Left forelimb (tissue), 1 donor: ENCODE results near the gene CACNA2D1.

Experiments used
- DNase-seq: peaks from one replicate; pipeline ENCODE4 v3.0.0-alpha.2; 2018; ENCODE audit warnings: low spot score

The CACNA2D1 gene

DNA sequence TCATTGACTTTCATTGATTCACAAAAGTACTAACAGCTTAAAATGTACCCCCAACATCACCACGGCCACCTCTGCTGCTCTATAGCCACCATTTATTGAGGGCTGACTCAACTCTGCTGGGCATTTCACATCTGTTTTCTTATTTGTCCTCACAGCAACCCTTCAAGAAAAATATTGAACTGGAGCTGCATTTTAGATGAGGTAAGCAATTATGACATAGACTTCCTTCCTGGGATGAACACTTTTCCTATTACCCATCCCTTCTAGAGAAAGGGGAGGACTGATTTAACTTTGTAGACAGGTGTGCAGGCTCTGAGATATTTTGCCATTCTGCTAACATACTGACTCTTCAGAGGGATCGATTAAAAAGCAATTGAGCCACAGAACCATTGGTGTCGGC lies 217.4 kb downstream of the CACNA2D1 start:
- DNase-seq: no peak

DNA sequence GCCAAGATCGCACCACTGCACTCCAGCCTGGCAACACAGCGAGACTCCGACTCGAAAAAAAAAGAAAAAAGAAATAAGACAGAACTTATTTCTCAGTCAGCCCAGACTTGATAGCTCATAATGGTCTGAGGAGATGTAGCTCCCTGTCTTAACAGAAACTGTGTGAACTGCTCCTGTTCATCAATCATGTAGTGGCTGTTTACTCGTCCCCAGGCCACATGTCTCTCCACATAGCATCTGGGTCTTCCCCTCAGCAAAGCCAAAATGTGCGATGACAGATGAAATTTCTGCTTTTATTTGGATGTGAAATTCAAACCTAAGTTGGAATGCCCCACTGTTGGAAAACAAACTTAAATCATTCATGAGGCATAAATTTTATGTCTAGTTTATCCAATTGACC lies 219.0 kb downstream of the CACNA2D1 start:
- no peak for DNase-seq

- DNase-seq: no peak
These were observed 220.0 kb downstream of the CACNA2D1 start for GRCh38 chr7:82223580-82223979.

GRCh38 chr7:82221152-82221674 lies 222.4 kb downstream of the CACNA2D1 start:
- DNase-seq: no peak

- no peak for DNase-seq
These were observed 231.1 kb downstream of the CACNA2D1 start for GRCh38 chr7:82212466-82212865.

DNA sequence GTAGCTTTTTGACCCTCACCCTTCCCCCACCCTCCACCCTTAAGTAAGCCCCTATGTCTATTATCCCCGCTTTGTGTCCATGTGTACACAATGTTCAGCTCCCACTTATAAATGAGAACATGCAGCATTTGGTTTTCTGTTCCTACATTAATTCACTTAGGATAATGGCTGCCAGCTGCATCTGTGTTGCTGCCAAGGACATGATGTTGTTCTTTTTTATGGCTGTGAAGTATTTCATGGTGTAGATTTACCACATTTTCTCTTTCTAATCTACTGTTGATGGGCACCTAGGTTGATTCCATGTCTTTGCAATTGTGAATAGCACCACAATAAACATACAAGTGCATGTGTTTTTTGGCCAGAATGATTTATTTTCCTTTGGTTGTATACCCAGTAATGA lies 232.2 kb downstream of the CACNA2D1 start:
- DNase-seq: no peak

GRCh38 chr7:82210416-82211184 lies 233.0 kb downstream of the CACNA2D1 start:
- no peak for DNase-seq

DNA sequence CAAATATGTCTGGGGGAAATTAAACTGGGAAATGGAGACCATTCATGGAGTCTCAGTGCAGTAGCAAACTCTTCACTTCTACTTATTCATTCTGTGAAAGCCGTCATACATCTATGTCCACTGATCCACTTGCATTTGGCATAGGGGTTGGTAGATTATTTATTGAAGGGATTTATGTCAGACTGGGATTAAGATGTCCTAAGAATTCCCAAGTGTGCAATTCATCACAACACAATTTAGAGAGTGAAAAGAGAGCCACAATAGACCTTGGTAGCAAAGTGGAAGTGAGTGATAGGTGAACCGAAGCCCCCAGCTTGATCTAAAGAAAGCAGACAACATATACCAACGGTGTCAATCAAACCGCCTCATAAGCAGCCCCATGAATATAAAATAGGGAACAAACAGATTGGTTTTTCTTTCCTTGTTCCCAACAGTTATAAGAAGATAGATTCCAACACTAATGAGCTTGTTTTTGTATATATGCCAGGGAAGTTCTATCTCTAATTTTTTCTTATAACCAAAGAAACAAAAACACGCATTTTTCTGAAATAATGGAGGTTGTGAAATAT lies 234.3 kb downstream of the CACNA2D1 start:
- DNase-seq: no peak

GRCh38 chr7:82204694-82205093 lies 238.9 kb downstream of the CACNA2D1 start:
- DNase-seq: no peak

- DNase-seq: no peak
These were observed 240.6 kb downstream of the CACNA2D1 start for GRCh38 chr7:82202965-82203364.

DNA sequence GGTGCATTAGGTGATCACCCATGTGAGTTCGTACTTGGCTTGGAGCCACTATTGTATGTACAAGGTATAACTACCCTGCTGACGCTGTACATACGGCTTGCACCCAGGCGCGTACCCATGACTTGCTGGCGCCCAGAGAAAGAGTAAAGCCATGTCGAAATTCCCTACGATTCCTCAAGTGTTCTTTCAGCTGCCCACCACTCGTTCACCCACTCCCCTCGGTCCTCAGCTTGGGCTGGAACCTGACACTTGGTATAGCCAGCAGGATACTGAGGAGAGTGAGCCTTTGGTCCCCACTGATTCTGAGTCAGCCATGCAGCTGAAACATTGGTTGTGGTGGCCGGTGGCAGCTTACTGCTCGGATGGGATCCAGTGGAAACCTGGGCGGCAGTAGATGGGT lies 241.5 kb downstream of the CACNA2D1 start:
- DNase-seq: no peak

GRCh38 chr7:82200601-82201000 lies 243.0 kb downstream of the CACNA2D1 start:
- no peak for DNase-seq

DNA sequence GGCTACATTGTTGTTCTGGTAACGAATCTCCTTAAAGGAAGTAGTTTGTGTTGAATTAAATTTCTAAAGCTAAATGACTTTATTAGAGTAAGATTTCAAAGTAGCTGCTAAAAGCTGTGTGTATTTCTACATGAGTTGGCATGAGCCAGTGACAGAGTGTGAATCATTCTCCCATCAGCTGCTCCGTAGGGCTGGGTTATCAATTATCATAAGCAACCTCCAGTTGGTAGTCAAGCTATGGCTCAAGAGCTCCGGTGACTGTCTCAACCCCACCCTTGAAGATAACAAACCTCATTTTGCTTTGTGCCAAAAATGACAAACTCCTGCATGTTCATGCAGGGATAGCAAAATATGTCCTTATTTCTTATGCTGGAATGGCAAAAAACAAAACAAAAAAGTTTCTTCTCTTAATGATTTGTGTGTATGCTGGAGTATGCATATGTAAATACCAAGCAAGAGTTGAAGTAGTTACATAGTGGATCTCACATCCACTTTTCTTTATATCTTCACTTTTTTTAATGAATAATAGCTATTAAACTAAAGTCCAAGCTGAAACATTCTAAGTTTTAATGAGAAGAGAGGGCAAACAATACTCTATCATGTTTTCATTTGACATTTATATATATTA lies 249.4 kb downstream of the CACNA2D1 start:
- DNase-seq: no peak

GRCh38 chr7:82188636-82189035 lies 254.9 kb downstream of the CACNA2D1 start:
- DNase-seq: no peak

DNA sequence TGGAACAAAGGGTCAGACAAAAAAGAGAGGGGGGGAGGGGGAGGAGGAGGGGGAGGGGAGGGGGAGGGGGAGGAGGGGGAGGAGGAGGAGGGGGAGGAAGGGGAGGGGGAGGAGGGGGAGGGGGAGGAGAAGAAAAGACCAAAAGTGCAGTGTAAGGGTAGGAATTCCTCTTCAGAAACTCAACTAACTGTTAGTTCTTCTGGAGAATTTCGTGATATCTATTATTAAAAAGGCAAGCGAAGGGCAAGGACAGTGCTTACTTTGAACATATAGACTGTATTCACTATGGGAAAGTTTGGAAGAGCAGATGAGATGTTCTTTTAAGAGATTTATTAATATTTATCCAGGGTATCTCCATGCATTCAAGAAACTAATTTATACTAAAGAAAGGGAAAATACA lies 258.1 kb downstream of the CACNA2D1 start:
- no peak for DNase-seq

DNA sequence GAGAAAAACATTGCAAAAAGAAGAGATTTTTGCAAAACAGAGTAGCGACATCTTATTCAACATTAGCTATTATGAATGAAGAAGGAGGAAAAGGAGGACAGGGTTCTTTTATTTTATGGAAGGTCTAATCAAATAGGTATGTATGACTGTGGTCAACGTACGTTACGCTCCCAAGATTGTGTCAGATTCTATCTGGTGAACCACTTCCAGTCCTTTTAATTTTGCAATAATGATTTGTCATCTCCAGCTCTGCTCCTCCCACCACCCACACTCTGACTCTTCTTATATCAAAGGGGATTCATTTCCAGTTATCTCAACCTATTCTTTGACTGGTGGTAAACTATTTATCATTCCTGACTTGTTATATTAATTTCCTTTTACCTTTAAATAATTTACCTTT lies 259.9 kb downstream of the CACNA2D1 start:
- no peak for DNase-seq

GRCh38 chr7:82179311-82179710 lies 264.3 kb downstream of the CACNA2D1 start:
- DNase-seq: no peak

DNA sequence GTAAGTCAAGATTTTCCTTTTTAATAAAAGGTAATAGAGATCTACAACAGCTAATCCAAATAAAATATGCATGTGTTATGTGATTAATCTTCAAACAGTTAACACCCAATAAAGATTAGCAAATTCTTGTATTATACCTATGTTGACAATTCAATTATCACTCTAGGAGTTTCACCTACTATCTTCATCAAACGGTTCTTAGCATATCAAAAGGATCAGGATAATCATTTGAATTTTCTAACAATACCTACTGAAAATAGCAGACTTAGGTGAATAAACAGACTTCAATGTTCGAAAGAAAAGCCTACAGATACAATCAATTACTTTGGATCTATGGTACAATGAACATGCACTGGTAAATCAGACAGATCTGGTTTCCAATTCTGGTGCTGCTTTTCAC lies 268.3 kb downstream of the CACNA2D1 start:
- DNase-seq: no peak

DNA sequence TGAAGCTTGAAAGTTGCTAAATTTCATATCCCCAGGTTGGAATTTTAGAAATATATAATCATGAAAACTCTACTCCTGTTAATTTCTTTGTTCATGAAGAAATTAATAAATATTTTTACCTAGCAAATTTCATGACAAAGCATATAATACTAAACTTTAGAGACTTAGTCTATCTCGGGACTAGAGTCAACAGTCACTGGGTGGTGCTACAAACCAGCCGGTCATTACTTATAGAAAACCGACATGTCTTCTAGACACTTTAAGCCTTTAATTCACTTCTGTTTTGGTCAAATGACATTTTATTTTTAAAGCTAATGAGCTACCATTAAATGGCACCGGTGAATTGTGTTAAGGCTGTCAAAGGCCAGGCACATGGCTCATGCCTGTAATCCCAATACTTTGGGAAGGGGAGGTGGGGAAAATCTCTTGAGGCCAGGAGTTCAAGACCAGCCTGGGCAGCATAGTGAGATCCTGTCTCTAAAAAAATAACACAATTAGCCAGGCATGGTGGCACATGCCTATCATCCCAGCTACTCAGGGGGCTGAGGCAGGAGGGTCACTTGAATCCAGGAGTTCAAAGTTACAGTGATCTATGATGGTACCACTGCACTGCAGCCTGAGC lies 270.1 kb downstream of the CACNA2D1 start:
- DNase-seq: no peak

GRCh38 chr7:82172881-82173280 lies 270.7 kb downstream of the CACNA2D1 start:
- DNase-seq: no peak

DNA sequence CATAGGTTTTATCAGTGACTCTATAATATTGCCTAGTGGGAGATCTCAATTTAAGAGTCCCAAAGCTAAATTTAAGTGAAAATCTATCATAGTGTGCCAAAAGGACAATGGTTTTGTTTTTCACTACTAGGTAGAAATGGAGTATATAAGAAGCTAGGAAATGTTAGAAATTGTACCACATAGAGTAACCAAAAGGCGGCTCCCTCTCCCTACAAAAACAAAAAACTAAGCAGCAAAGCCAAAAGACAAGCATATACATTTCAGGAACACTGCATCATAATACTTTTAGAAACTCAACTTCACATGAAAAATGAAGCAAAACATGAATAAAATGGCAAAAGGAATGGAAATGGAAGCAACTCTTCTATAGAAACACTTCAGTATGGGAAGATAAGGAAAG lies 271.6 kb downstream of the CACNA2D1 start:
- DNase-seq: no peak

DNA sequence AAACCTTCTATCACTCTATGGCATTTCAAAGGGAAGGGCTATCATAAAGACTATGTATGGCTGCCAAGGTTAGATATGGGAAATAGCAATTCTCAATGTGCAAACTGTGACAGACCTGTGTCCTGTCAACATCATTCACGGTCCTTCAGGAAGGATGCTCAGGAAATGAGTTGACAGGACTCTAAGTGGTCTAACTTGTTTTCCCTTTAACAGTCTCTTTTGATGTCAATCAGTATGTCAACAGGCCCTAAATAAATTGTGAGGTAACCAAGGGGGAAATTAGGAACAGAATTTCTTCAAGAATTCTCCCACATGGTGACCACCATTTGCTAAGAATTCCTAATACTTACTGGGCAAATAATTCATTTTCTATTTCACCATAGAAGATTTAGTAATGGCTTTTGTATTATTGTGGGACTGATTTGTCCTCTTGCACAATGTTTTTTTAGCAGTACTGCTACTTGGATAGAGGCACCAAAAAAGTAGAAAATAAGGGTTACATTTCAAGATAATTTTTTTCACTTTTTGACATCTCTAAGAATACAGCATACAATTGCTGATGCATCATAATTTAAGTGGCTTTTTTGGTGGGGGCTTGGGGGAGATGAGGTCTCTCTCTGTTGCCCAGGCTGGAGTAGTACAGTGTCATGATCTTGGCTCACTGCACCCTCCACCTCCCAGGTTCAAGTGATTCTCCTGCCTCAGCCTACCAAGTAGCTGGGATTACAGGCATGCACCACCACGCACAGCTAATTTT lies 275.8 kb downstream of the CACNA2D1 start:
- no peak for DNase-seq
